SKM-1 treated with dmso at 0.1 percent for 144 hours (cell line): Measurements from ENCODE around the gene EXOC4.
"Not testable (repeated sequence)": the region's sequence is repeated elsewhere in the genome, so short reads cannot be mapped to it uniquely, and the experiment has no call there.

Experiments
- DNase-seq: peaks from one replicate; lab custom pipeline; 2025; ENCODE audit not compliant: unreplicated experiment; lab: John Stamatoyannopoulos, UW

The EXOC4 gene

DNA sequence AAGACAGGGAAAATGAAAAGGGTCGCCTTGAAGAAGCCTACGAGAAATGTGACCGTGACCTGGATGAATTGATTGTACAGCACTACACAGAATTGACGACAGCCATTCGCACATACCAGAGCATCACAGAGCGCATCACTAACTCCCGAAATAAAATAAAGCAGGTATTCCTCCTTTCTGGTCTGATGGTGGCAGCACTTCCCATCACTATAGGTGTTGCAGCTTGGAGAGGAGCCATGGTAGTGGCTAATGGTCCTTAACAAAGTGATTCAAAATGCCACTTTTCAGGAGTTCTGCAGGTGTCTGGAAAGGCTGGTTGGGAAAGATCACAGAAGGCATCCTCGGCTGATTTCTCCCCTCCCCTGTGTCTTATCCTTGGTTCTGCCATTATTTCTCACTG is 22.1 kb downstream of the EXOC4 start:
- DNase-seq = no peak

DNA sequence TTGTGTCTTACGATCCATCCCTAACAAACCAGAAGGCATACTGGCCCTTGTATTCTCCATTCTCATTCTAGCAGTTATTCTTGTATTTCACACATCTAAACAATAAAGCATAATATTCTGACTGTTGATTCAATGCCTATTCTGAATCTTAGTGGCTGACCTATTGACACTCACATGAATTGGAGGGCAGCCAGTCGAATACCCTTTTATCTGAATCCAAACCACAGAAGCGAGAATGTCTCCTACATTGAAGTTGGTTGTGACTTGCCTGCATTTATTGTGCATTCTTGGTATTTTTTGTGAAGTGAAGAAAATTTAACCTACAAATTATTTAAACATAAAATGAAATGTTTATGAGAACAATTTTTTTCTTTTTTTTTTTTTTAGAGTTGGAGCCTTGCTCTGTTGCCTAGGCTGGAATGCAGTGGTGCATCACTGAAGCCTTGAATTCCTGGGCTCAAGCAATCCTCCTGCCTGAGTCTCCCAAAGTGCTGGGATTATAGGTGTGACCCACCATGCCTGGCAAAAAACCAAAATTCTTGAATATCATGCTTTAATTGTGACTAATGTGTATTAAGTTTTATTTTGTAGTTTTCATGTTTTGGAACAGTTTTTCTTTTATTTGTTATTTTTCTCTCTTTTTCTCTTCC is 22.7 kb downstream of the EXOC4 start:
- no peak for DNase-seq

DNA sequence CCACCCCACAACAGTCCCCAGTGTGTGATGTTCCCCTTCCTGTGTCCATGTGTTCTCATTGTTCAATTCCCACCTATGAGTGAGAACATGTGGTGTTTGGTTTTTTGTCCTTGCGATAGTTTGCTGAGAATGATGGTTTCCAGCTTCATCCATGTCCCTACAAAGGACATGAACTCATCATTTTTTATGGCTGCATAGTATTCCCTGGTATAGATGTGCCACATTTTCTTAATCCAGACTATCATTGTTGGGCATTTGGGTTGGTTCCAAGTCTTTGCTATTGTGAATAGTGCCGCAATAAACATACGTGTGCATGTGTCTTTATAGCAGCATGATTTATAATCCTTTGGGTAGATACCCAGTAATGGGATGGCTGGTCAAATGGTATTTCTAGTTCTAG is 26.1 kb downstream of the EXOC4 start:
- not testable (repeated sequence) for DNase-seq

DNA sequence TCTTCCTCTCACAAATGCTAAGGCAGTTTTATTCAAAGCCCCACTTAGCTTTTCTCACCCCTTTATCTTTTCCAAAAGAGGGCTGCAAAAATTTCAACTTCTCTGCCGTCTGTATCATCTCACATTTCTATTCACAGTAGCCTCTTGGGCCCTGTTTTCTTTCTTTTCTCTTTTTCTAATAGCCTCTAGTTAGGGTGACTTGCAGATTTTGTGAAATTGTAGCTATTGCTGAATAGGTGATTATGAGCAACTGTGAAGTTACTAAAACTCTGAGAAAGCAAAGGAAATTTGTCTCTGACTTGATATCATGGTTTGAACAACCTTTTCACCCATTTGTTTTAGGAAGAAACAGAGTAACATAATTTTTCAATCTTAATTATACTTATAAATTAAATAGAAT is 29.2 kb downstream of the EXOC4 start:
- no peak for DNase-seq

DNA sequence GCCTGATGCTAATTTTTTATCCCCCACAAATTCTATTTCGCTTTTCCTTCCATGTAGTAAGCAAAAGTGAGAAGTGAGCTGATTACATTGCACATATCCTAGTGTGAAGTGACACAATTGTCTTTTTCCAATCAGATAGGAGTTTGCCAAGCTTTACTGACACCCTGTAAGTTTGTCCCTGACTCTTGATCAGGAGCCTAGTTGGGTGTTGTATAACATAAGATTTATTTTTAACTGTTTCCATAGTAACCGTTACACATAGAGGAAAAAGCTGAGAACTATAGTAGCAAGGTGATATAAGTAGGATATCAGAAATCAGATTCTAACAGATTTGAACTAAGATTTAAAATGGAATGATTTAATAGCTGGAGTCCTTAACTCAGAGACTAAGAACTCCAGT is 31.2 kb downstream of the EXOC4 start:
- DNase-seq = no peak

DNA sequence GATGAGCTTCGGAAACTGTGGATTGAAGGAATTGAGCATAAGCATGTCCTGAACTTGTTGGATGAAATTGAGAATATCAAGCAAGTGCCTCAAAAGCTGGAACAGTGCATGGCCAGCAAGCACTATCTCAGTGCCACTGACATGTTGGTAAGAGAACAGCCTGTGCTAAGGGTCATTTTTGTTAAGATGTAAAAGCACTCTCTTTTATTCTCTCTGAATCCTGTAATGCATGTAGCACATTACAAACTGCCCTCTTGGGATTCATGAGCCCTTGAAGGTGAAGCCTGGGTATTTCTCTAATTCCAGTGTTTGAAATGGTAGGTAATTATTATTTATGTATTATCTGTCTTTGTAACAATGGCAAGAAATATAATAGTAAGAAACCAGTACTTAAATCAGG is 36.1 kb downstream of the EXOC4 start:
- no peak for DNase-seq

DNA sequence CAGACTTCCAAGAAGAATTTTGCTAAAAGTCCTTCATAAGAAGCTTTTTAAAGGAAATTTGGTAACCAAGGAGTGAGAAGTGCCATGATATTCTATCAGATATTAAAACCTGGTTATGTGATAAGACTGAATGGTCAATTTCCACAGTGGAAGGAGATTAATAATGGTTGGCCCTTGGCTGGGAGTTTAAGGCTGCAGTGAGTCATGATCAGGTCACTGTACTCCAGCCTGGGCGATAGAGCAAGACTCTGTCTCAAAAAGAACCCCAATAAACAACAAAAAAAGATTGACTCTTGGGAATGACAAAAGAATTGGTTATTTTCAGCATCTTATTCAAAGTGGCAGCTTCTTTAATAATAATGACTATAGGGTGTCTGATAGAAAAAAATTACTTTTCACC is 37.2 kb downstream of the EXOC4 start:
- DNase-seq = no peak

DNA sequence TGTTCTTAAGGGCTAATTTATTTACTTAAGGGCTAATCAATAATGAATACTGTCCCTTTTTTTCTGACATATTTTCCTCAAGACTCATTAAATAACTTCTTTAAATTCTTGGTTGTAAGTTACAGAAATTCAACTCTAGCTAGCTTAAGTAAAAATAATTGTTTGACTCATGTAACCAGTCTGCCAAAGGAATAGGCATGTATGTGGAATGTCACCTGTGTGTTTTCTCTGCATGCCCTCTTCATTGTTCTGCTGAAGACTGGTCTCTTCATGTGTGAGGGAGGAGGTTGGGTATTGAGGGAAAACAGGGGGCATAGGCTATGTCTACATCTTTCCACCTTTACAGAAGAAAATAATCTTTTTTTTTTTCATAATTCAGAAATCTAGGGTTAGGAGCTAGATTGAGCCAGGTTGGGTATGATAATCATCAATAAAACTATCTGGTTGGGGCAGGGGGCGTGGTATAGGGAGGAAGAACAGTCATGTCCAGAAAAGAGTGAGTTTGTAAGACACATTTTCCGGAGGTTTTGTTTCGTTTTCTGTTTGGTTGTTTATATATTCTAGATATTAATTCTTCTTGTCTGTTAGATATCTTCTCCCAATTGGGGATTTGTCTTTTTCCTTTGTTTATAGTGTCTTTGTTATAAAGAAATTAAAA is 37.9 kb downstream of the EXOC4 start:
- no peak for DNase-seq

DNA sequence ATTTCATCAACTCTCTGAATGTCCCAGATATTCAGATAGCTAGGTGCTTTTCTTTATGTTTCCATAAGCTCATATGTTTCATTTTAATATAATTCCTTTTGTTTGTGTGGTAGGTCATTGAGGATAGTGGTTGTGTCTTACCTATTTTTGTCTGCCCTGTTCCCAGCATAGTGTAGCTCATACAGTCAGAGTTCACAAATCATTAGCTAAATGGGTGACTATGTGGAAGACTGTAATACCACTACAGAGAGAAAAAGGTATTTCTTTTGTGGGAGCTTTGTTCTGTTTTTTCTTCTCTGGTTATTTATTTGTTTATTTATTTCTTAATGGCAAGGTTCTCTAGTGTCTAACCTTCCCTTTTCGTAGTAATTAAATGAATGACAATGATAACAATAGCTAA is 39.8 kb downstream of the EXOC4 start:
- DNase-seq = no peak

DNA sequence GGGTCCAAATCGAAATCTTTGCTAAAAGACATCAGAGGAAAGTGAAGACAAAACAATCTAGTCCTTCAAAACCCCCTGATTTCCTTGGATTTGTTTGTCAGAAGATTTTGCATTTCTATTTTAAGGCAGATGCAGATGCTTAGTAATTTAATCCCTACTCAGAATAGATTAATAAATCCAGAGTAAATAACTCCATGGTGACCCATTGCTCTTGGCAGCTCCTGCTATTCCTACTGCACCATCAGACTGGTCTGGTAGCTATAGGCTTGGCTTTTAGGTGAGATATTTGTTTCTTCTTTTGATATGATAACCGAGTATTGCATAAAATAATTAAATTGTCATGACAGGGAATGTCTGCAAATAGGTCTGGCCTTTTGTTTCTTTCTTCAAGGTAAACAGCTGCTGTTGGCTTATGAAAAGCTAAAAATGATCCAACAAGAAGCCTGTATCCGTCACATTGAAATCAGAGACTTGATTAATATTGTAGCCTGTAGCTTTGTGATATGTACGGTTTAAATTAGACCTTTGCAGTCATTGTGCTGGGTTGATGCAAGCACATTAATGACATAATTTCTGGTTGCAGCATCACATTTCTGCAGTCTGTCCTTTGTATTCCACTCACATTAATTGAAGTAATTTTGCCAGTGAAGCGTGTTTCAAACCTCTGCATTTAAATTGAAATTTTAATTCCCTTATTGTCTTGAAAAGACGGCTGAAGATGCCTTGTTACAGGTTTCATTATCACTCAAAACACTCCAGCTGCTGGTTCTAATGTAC is 40.7 kb downstream of the EXOC4 start:
- DNase-seq = no peak

DNA sequence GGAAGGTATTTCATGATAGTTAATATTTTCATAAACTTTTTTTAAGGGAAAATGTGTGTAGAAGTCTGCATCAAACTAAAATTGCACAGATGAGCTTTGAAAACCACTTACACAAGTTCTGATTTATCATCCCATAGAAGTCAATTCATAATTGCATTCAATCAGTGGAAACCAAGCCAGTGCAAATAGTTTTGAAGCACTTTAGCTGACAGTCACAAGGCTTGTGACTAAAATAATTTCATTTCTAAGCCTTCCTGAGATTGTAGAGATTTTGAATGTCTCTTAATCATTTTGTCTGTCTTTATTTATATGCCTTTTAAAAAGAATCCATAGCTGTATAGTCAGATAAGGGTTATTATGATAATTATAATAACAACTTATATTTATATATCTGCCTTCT is 41.4 kb downstream of the EXOC4 start:
- no peak for DNase-seq

DNA sequence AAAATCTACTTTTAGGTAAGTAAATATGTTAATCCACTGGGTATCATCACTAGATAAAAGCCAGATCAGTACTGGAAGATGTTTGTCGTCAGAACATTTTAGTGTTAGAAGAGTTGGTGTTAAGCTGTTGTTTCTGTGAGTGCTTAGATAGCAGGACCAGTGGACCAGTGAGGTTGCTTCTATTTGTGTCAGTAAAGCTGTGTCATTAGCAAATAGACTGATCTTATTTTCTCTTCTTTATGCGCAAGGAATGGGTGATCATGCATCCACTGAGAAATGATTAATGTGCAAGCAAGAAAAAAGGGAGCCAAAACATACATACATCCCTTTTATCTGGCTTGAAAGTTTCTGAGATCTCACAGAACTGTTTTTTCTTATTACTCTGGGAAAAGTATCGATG is 42.6 kb downstream of the EXOC4 start:
- no peak for DNase-seq

DNA sequence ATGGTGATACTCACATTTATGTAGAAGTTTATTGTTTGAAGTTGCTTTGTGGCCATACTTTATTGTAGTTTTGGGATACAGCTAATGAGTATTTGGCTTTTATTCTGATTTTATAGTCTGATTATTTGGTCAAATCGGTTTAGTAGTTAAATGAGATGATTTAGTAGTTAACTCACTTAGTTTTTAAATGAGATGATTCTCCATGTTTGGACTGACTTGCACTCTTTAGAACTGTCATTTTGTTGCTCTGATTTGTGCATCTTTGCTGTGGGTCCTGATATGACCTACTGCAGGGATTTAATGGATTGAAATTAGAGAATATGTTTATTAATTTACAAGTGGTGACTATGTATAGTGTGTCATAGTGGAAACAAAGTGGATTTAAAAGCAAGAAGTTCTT is 44.2 kb downstream of the EXOC4 start:
- DNase-seq = no peak

DNA sequence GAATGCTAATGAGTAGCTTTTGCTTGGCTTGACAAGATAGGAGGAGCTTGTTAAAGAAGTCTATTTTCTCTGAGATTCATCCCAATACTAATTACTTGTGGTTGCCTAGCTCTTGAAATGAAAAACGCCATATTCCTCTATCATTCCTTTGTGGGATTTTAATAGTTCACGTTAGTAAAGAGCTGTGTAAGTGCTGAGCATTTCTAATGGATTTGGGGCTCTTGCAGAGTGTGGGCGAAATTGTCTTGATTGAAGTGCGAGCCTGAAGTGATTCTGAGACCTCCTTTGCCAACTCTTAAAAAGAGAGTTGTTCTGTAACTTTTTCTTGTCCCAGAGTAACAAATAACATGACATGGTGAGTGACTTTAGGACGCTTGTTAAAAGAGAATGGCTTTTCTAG is 45.2 kb downstream of the EXOC4 start:
- DNase-seq = no peak

DNA sequence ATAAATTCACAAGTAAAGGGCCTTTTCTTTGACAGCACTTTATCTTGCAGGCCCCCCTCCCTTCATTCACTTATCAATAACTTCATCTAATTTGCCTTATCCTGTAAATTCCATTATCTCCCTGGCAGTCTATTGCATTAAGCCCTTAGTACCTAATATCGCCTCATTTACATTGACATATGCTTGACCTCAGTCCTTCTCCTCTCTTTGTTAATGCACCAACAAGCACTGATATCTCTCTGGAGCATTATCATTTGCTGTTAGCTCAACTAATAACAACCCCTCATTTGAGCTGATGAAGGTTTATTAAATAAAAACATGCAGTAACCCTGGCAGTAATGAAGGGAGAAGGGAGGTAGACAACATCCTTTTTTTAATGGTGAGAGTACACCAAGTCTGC is 46.8 kb downstream of the EXOC4 start:
- no peak for DNase-seq

DNA sequence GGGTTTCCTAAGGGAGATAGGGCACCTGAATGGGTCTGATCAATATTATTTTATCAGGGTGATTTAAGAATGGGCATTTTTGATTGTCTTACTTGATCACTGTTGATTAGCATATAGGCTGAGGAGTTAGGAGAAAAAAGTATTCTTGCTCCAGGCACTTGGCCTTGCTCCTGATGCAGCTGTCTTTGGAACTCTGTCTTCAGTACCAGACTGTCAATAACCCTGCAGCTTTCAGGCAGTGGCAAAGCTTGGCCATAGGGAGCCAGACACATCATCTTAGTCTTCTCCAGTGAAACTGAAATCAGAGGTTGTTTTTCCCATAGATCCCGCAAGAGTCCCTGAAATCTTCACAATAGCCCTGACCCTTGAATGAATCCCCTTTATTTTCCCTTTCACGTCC is 47.2 kb downstream of the EXOC4 start:
- no peak for DNase-seq

DNA sequence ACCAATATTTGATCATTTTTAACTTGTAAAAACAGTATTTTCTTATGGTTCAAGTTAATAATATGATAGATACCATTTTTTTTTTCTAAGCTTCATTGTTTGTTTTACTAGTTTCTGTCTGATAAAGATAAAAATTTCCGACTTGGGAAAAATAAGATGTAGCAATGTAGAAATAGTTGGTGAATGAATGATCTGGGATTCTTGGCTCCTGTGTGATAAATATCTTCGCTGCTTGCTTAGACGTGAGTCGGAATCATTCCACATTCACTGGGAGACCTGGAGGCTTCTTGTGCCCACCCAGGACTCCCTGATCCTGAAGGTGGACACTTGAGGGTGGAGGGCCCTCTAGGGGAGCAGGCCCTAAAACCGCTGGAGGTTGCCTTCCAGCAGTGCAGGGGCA is 47.9 kb downstream of the EXOC4 start:
- DNase-seq = no peak

DNA sequence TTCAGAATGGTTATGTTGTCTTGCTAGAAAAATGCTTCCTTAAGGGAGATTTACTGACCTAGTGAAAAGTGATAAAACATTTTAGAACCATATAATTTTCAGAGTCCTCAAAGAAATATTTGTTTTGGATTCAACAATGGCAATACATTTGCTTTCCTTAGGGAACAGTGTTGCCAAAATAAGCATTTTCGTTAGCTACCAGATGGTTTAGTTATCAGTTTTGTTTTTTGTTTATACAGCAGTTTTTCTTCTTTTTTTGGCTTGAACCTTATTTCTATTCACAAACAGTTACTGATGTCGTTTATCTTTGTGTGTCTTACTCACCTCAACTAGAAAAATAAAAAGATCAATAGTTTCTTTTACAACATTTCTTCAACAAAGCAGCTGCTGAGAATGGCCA is 48.6 kb downstream of the EXOC4 start:
- no peak for DNase-seq

DNA sequence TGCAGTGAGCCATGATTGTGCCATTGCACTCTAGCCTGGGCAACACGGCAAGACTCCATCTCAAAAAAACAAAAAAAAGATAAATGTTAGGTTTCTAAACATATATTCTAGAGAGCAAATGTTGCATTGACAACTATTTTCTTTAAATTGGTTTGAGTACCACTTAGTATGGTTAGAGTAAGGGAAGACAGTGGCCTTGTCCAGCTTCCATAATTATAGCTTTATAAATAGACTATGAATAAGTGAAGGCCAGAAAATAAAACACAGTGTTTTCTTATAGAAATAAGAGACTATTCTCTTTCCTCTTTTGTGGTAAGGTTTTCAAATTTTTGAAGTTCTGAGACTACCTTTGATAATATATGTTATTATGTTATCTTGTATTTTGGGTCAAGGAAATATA is 50.5 kb downstream of the EXOC4 start:
- no peak for DNase-seq

DNA sequence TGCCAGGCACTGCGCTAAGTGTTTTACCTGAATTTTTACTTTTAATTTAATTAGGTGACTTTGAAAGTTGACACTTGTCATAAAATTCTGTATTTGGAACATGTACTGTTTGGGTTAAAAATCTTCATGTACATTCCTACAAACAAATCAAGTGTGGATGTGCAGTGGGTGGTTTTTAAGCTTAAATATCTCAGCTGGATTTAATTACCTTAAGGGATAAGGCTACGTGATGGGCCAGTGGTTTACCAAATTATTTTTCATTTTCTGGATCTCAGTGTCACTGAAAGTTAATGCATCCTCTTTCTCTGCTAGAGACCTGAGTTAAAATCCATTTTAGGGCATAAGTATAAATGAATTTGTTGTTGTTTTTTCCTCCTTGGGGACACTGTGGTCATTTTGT is 51.1 kb downstream of the EXOC4 start:
- DNase-seq = no peak

DNA sequence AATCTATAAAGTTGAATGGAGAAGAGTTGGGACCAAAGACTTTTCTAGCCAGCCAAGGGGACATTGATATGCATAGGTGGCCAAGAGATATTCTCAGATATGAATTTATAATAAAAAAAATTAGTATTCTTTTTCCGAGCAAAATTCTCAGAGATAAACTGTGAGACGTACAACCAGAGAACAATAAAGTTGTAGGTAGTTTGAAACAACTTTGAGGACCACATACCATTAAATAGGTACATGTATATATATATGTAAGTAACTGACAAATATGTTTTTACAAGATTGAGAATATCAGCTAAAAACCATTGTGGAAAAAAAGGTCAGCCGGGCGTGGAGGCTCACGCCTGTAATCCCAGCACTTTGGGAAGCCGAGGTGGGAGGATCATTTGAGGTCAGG is 56.5 kb downstream of the EXOC4 start:
- DNase-seq = no peak

DNA sequence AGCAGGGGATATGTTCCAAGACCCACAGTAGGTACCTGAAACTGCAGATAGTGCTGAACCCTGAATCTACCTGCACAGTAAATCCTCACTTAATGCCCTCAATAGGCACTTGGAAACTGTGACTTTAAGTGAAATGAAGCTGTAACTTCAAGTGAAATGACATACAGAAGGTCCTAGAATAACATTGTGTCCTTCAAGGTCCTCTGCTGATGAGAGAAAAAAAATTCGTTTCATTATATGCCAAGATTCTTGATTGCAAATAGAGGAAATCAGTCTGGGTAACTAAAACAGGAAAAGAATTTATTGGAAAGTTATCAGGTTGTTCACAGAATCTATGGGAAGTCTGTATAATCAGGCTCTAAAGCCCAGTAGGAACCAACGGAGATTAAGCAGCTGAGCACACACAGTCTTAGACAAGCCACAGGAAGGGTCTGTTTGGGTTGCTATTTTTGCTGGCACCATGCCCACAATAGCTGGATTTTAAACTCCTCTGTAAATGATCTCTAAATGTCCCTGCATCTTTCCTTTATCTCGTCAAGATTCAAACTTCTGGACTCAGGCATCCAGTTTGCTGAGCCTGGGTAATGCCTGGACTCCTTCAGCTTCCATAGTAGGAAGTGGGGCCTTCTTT is 57.5 kb downstream of the EXOC4 start:
- no peak for DNase-seq
